ENCODE data around the gene MYO1B.

MYO1B gene

GRCh38 chr2:191301971-191302370 lies 56.8 kb downstream of the MYO1B start:
- DNase-seq = no peak

DNA sequence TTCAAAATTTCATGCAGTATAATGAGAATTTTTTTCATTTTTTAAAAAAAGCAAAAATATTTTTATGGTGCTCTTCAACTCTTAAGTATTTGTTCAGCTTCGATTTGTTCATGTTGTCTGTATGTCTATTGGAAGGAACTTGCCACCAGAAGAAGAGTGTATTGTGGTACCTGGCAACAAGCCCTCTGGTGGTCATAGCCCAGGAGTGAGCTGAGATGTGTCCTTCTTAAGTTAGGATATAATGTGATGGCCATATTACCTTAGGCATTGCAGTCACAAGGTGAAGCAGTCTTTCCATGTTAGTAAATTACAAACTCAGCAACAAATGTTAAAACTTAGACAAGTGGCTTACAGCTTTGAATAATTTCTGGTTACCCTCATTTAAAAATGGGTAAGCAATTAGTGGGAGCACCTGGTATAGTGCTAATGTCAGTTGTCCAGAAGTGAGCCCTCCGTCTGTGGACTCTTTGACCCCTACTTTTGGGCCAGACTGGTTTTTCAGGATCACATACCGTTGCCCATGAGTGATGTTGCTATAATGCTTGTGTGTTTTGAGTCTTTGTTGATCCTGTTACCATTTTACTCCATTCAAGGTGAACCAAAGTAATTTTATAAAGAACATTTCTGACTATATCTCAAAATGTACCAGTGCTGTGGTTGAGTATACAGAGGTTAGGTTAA lies 57.4 kb downstream of the MYO1B start:
- peak; percentile 3 to 18 for DNase-seq

GRCh38 chr2:191303140-191304005 lies 58.2 kb downstream of the MYO1B start:
- no peak for DNase-seq

- no peak for DNase-seq
Measured at GRCh38 chr2:191304939-191305875, 60.0 kb downstream of the MYO1B start.

- no peak for DNase-seq
Measured at GRCh38 chr2:191308026-191308425, 62.8 kb downstream of the MYO1B start.

DNA sequence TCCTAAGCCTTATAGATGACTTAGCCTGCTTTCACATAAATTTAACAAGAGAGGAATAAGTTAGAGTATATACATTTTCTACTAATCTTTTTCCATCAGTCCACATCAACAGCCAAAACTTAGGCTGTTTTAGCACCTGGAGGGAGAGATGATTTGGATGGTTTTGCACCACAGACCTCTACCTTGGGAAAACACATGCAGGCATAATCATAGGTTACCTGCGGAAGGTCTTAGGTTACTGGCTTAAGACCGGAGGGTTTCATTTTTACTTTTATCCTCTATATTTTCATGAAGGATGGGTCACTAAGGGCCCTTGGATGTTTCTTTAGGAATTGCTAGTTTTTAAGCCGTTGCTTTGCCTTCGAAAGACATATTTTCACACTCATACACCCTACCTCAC lies 66.0 kb downstream of the MYO1B start:
- DNase-seq = no peak

DNA sequence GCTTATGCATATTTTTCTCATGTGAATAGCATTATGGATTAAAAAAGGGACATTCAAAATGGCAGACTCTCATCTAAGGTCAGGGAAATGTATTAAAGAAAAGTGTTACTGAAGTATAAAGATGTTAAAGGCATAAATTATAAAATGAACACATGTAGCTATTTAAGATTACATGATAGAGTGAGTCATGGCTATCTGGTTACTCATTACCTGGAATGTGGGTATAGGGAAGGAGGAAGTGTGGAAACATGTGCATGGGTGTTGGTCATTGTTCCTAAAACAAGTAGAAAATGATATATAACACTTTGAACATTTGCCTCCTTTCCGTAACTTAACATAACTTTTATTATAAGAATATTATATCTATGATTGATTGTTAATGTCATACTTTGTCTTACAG lies 66.4 kb downstream of the MYO1B start:
- DNase-seq = peak; percentile 18 to 31

DNA sequence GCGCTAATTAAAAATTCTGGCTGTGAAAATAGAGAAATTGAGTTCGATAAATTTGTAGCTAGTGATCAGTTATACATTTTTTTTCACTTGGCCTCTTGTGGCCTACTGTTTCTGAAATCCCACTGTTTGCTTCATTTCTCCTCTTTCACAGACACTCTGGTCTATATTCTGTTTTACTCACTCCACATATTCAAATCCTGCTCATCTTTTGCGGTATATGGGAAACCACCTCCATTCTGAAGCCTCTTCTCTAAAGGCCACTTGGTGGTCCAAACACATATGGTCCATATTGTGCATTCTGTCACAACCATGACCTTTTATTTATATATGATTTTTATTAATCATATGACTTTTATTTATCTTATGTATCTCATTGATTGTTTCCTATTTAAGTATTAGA lies 67.0 kb downstream of the MYO1B start:
- DNase-seq = no peak

GRCh38 chr2:191312662-191313061 lies 67.5 kb downstream of the MYO1B start:
- no peak for DNase-seq

DNA sequence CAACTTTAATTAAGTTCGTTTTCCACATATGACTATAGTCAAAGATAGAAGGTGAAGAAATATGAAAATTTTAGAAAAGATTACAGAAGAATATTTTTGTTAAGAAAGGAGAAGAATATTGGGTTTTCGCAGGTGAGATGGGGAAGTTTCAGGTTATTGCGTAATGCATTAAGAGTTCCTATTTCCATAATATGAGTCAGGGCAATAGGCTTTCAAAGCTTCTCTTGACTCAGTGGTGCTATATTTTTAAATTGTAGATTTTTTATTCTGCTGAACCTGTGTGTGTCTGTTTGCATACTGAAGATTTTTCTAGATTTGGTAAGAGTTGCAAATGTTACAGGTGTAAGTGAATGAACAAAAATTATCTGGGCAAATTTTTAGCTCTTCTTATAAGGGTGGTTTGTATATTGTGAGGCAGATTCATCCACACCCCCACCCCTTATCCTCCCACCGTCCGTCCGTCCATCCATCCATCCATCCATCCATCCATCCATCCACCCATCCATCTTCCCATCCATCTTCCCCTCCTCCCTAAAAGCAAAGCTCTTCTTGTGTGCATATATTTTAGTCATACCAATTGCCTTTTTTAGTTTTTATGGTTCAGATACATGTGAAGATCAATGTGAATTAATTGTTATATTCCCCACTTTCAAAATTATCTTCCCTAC lies 69.6 kb downstream of the MYO1B start:
- DNase-seq = no peak

- no peak for DNase-seq
Measured at GRCh38 chr2:191315365-191315752, 70.2 kb downstream of the MYO1B start.

GRCh38 chr2:191316246-191316994 lies 71.2 kb downstream of the MYO1B start:
- no peak for DNase-seq

GRCh38 chr2:191318037-191318728 lies 73.0 kb downstream of the MYO1B start:
- DNase-seq = peak; percentile 45 to 51

GRCh38 chr2:191318729-191319078 lies 73.5 kb downstream of the MYO1B start:
- peak in 1 of 2 experiments; percentile 32 for DNase-seq

- no peak for DNase-seq
Measured at GRCh38 chr2:191319186-191319585, 74.0 kb downstream of the MYO1B start.

DNA sequence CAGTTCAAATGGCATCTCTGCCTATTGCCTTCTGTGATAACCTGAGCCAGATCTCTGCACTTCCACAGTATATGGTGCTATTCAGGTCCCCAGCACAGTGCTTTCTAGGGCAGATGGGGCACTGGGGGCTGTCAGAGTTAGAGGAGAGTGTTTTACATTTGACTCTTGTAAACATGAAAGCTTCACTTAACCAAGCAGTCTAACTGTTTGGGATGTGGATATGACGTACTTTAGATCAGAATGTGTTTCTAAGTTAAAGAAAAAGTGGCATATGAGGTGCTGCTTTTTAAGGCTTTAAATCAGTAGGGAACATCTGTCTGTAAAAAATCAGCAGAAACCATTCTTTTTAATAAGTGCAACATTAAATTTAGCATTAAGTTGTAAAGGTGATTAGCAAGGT lies 75.7 kb downstream of the MYO1B start:
- DNase-seq = no peak

DNA sequence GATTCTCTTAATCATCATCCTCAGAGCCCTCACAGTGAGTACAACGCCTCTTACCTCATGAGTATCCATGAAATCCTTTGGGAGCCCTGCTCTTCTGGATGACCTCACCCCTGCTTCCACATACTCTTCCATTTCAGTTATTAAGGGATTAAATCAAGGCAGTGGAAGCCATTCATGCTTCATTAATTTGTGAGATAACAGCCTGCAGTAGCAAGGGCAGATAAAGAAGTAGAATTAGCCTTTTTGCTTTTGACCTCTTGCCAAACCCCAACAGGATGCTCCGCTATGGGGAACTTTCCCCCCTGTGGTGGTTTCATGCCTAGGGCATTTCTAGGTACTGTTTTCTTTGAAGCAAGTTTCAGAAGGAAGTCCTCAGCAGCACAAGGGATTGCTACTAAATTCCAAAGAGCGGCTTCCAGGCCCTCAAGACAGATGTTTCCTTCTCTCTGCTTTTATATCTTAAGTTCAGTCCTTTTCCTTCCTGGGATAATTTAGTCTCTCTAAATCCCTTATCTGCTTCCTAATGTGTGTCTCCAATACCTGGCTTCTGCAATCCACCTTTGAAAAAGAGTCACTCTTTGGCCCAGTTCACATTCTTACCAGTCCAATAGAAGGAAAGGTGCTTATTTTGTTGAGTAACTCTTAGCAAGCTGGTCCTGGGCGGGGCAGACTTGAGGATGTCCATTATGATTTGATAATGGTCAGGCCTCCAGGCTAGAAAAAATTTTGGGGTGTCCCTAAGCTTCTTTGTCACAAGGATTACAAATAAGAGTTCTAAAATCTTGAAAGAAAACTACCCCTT lies 76.9 kb downstream of the MYO1B start:
- peak; percentile 90 to 92 for DNase-seq

DNA sequence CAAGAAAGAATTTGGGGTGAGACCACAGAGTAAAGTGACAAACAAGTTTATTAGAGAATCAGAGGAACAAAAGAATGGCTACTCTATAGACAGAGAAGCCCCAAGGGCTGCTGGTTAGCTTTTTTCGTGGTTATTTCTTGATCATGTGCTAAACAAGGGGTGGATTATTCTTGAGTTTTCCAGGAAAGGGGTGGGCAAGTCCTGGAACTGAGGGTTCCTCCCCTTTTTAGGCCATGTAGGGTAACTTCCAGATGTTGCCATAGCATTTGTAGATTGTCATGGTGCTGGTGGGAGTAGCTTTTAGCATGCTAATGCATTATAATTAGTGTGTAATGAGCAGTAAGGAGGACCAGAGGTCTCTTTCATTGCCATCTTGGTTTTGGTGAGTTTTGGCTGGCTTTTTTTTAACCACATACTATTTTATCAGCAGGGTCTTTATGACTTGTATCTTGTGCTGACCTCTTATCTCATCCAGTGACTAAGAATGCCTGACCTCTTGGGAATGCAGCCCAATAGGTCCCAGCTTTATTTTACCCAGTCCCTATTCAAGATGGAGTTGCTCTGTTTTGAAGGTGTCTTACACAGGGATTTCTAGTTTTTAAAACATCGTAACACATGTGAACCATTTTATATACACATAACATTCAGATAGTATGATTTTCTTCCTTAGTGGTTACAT lies 77.8 kb downstream of the MYO1B start:
- DNase-seq = peak; percentile 32 to 39

- DNase-seq = no peak
Measured at GRCh38 chr2:191325651-191326365, 80.6 kb downstream of the MYO1B start.

Data from AML-193 (cell line).